Endothelial cell (in vitro differentiated cells): Measurements from ENCODE around the gene NTF3. TPM values are rescaled to one million over a fixed set of nuclear protein-coding genes. Genes with fewer than 3 reads are reported as not detected.

Experiments used
- DNase-seq: peaks from one replicate; pipeline ENCODE4 v3.0.0; 2021; ENCODE audit warnings: low spot score
- H3K27ac Mint-ChIP-seq: one replicate; pipeline ENCODE4 v1.8.0; 2021; ENCODE audit warnings: mixed read lengths, inconsistent platforms; ENCODE audit not compliant: unreplicated experiment
- H3K27me3 Mint-ChIP-seq: one replicate; pipeline ENCODE4 v1.8.0; 2021; ENCODE audit warnings: mild to moderate bottlenecking, moderate library complexity, mixed read lengths, inconsistent platforms; ENCODE audit not compliant: unreplicated experiment
- H3K36me3 Mint-ChIP-seq: one replicate; pipeline ENCODE4 v1.8.0; 2021; ENCODE audit warnings: mild to moderate bottlenecking, low read depth, mixed read lengths, inconsistent platforms; ENCODE audit not compliant: unreplicated experiment
- H3K4me1 Mint-ChIP-seq: one replicate; pipeline ENCODE4 v1.8.0; 2021; ENCODE audit warnings: mild to moderate bottlenecking, mixed read lengths, inconsistent platforms; ENCODE audit not compliant: unreplicated experiment
- H3K4me3 Mint-ChIP-seq: one replicate; pipeline ENCODE4 v1.8.0; 2021; ENCODE audit warnings: mild to moderate bottlenecking, mixed read lengths, inconsistent platforms; ENCODE audit not compliant: unreplicated experiment
- H3K9me3 Mint-ChIP-seq: one replicate; pipeline ENCODE4 v1.8.0; 2021; ENCODE audit warnings: mixed read lengths, inconsistent platforms; ENCODE audit not compliant: unreplicated experiment
- total RNA-seq: library from RNA; stranded (reverse); fragmentation: NEBNext Ultra II Directional; extraction: Animal tissue kit (Norgen Biotek cat#: 25700); gene quantifications from one replicate; pipeline ENCODE4 v1.2.1, GENCODE V29; 2021; ENCODE audit not compliant: unreplicated experiment
- TF ChIP-seq, protein P1 (sequence below): fragments of 200-600 bp; sonication (generic); IDR thresholded peaks from one replicate; pipeline ENCODE4 v1.5.0; 2021; ENCODE audit warnings: antibody characterized with exemption; ENCODE audit not compliant: unreplicated experiment

NTF3 gene
- total RNA-seq, 1 donor from 2014 or later: not detected

DNA sequence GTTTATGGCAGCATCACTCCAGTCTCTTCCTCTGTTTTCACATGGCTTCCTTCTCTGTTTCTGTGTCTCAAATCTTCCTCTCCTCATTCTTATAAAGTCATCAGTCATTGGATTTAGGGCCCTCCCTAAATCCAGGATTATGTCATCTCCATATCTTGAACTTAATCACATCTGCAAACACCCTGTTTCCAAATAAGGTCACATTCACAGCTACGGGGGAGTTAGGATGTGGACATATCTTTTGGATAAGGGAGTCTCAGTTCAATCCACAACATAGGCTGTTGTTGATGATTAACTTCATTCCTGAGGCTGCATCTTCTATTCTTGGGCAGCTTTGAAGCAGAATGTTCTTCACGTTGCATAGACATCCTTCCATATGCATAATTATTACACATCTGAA is 40.3 kb upstream of the NTF3 start:
- no peak overlapping the region for H3K27ac Mint-ChIP-seq
- H3K9me3 Mint-ChIP-seq: no peaks in the 10 kb centered on the region
- TF ChIP-seq, protein P1, sequence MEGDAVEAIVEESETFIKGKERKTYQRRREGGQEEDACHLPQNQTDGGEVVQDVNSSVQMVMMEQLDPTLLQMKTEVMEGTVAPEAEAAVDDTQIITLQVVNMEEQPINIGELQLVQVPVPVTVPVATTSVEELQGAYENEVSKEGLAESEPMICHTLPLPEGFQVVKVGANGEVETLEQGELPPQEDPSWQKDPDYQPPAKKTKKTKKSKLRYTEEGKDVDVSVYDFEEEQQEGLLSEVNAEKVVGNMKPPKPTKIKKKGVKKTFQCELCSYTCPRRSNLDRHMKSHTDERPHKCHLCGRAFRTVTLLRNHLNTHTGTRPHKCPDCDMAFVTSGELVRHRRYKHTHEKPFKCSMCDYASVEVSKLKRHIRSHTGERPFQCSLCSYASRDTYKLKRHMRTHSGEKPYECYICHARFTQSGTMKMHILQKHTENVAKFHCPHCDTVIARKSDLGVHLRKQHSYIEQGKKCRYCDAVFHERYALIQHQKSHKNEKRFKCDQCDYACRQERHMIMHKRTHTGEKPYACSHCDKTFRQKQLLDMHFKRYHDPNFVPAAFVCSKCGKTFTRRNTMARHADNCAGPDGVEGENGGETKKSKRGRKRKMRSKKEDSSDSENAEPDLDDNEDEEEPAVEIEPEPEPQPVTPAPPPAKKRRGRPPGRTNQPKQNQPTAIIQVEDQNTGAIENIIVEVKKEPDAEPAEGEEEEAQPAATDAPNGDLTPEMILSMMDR: no peak
- H3K4me1 Mint-ChIP-seq: no peaks in the 10 kb centered on the region
- H3K27me3 Mint-ChIP-seq: peaks cover 6% of the 10 kb centered on the region
- DNase-seq: no peak
- no peak overlapping the region for H3K4me3 Mint-ChIP-seq
- H3K36me3 Mint-ChIP-seq: no peaks in the 10 kb centered on the region

- TF ChIP-seq, protein P1: no peak
- no peaks in the 10 kb centered on the region for H3K4me1 Mint-ChIP-seq
- H3K4me3 Mint-ChIP-seq: no peak overlapping the region
- no peak overlapping the region for H3K27ac Mint-ChIP-seq
- H3K36me3 Mint-ChIP-seq: no peaks in the 10 kb centered on the region
- no peaks in the 10 kb centered on the region for H3K9me3 Mint-ChIP-seq
- peaks cover 7% of the 10 kb centered on the region for H3K27me3 Mint-ChIP-seq
- DNase-seq: no peak
Measured at GRCh38 chr12:5392961-5393360, 38.9 kb upstream of the NTF3 start.

- no peaks in the 10 kb centered on the region for H3K9me3 Mint-ChIP-seq
- H3K27ac Mint-ChIP-seq: no peak overlapping the region
- no peak overlapping the region for H3K4me3 Mint-ChIP-seq
- H3K27me3 Mint-ChIP-seq: peaks cover 7% of the 10 kb centered on the region
- TF ChIP-seq, protein P1: no peak
- H3K4me1 Mint-ChIP-seq: no peaks in the 10 kb centered on the region
- DNase-seq: no peak
- H3K36me3 Mint-ChIP-seq: no peaks in the 10 kb centered on the region
Measured at GRCh38 chr12:5395443-5396271, 36.3 kb upstream of the NTF3 start.

DNA sequence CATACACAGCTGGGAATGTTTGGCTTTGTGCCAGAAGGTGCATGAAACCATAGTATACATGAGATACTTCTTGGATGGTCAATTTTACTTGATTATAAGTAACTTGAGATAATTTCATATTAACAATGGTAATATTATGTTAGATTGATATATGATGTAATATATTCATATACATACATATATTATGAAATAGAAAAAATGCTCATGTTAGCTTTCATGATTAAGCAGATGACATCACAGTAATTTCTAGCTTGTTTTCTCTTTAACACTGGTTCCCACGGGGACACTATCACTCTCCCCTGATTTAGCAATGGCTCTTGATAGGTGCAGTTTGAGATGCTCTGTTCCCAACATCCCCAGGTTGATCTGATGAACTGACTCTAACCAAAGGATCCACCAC is 35.4 kb upstream of the NTF3 start:
- TF ChIP-seq, protein P1: no peak
- no peak overlapping the region for H3K4me3 Mint-ChIP-seq
- H3K9me3 Mint-ChIP-seq: no peaks in the 10 kb centered on the region
- DNase-seq: no peak
- no peaks in the 10 kb centered on the region for H3K4me1 Mint-ChIP-seq
- no peak overlapping the region for H3K27ac Mint-ChIP-seq
- no peaks in the 10 kb centered on the region for H3K36me3 Mint-ChIP-seq
- peaks cover 7% of the 10 kb centered on the region for H3K27me3 Mint-ChIP-seq

- Mint-ChIP-seq H3K27ac (no peak overlapping the region), H3K4me3 (no peak overlapping the region)
- TF ChIP-seq, protein P1: no peak
Measured at GRCh38 chr12:5399266-5399665, 32.6 kb upstream of the NTF3 start.

More at GRCh38 chr12:5399266-5399665, 32.6 kb upstream of the NTF3 start:
- no peaks in the 10 kb centered on the region for H3K9me3 Mint-ChIP-seq
- no peak for DNase-seq
- no peaks in the 10 kb centered on the region for H3K36me3 Mint-ChIP-seq
- no peaks in the 10 kb centered on the region for H3K4me1 Mint-ChIP-seq
- H3K27me3 Mint-ChIP-seq: peaks cover 7% of the 10 kb centered on the region
